ENCODE results near the gene PEAK1.

GRCh38 chr15:77243716-77244401 lies 176.0 kb downstream of the PEAK1 start:
- TF ChIP-seq, protein P1, sequence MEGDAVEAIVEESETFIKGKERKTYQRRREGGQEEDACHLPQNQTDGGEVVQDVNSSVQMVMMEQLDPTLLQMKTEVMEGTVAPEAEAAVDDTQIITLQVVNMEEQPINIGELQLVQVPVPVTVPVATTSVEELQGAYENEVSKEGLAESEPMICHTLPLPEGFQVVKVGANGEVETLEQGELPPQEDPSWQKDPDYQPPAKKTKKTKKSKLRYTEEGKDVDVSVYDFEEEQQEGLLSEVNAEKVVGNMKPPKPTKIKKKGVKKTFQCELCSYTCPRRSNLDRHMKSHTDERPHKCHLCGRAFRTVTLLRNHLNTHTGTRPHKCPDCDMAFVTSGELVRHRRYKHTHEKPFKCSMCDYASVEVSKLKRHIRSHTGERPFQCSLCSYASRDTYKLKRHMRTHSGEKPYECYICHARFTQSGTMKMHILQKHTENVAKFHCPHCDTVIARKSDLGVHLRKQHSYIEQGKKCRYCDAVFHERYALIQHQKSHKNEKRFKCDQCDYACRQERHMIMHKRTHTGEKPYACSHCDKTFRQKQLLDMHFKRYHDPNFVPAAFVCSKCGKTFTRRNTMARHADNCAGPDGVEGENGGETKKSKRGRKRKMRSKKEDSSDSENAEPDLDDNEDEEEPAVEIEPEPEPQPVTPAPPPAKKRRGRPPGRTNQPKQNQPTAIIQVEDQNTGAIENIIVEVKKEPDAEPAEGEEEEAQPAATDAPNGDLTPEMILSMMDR (conservative IDR thresholded peaks at IDR 0.05 in 1 of 2, IDR thresholded peaks at IDR 0.05 in 1 of 2; ENCODE audit: low read depth in 1 of 2, low read length in 2 of 2): no peak
- no peak for TF ChIP-seq EZH2 (IDR thresholded peaks at IDR 0.05; ENCODE audit: low read length, missing control alignments)

Measured in fibroblast of lung (primary cell).